Measurements from ENCODE around the gene PTCD1. TPM values are rescaled to one million over a fixed set of nuclear protein-coding genes. Genes with fewer than 3 reads are reported as not detected.
"Not testable (repeated sequence)": the region's sequence is repeated elsewhere in the genome, so short reads cannot be mapped to it uniquely, and the experiment has no call there.

PTCD1 gene
- total RNA-seq, 1 donor, result 7.6 TPM

GRCh38 chr7:99440195-99440594, 1.6 kb upstream of the PTCD1 start:
- peak overlapping the region; percentile 97 for H3K4me2 ChIP-seq (ENCODE audit: insufficient read depth, low read length)
- TF ChIP-seq, protein P1, sequence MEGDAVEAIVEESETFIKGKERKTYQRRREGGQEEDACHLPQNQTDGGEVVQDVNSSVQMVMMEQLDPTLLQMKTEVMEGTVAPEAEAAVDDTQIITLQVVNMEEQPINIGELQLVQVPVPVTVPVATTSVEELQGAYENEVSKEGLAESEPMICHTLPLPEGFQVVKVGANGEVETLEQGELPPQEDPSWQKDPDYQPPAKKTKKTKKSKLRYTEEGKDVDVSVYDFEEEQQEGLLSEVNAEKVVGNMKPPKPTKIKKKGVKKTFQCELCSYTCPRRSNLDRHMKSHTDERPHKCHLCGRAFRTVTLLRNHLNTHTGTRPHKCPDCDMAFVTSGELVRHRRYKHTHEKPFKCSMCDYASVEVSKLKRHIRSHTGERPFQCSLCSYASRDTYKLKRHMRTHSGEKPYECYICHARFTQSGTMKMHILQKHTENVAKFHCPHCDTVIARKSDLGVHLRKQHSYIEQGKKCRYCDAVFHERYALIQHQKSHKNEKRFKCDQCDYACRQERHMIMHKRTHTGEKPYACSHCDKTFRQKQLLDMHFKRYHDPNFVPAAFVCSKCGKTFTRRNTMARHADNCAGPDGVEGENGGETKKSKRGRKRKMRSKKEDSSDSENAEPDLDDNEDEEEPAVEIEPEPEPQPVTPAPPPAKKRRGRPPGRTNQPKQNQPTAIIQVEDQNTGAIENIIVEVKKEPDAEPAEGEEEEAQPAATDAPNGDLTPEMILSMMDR (IDR thresholded peaks at IDR 0.05; ENCODE audit: extremely low read depth, low read depth, low read length), result no peak
- H3K27me3 ChIP-seq (ENCODE audit: insufficient read depth, low read length), result no peaks in the 10 kb centered on the region
- H3K4me3 ChIP-seq (ENCODE audit: insufficient read depth, low read length), result peak overlapping the region; percentile 97
- peaks cover 65% of the 10 kb centered on the region for H3K79me2 ChIP-seq (ENCODE audit: insufficient read depth, low read length)
- no peaks in the 10 kb centered on the region for H3K9me3 ChIP-seq (ENCODE audit: low read depth, low read length)
- DNase-seq (ENCODE audit: insufficient read length, low spot score, missing footprints), result no peak
- peak overlapping the region; percentile 79 for H3K27ac ChIP-seq (ENCODE audit: low read depth, low read length)
- H4K20me1 ChIP-seq (ENCODE audit: insufficient read depth, low read length), result peaks cover 15% of the 10 kb centered on the region
- peaks cover 9% of the 10 kb centered on the region for H3K36me3 ChIP-seq (ENCODE audit: insufficient read depth, low read length)
- peaks cover 23% of the 10 kb centered on the region for H3K4me1 ChIP-seq (ENCODE audit: insufficient read depth, low read length)
- no peak overlapping the region for H2AFZ ChIP-seq (ENCODE audit: low read length)

- TF ChIP-seq, protein P1 (IDR thresholded peaks at IDR 0.05; ENCODE audit: extremely low read depth, low read depth, low read length), result no peak
- peak overlapping the region; percentile 69 for H3K27ac ChIP-seq (ENCODE audit: low read depth, low read length)
- H4K20me1 ChIP-seq (ENCODE audit: insufficient read depth, low read length), result peaks cover 12% of the 10 kb centered on the region
- peak overlapping the region; percentile 95 for H2AFZ ChIP-seq (ENCODE audit: low read length)
- peak; percentile 62 for DNase-seq (ENCODE audit: insufficient read length, low spot score, missing footprints)
- H3K36me3 ChIP-seq (ENCODE audit: insufficient read depth, low read length), result peaks cover 15% of the 10 kb centered on the region
- H3K9me3 ChIP-seq (ENCODE audit: low read depth, low read length), result no peaks in the 10 kb centered on the region
- H3K4me3 ChIP-seq (ENCODE audit: insufficient read depth, low read length), result peak overlapping the region; percentile 97
- peaks cover 55% of the 10 kb centered on the region for H3K79me2 ChIP-seq (ENCODE audit: insufficient read depth, low read length)
- H3K4me1 ChIP-seq (ENCODE audit: insufficient read depth, low read length), result peaks cover 23% of the 10 kb centered on the region
- H3K4me2 ChIP-seq (ENCODE audit: insufficient read depth, low read length), result peak overlapping the region; percentile 85
- H3K27me3 ChIP-seq (ENCODE audit: insufficient read depth, low read length), result no peaks in the 10 kb centered on the region
Observed at GRCh38 chr7:99437946-99438572, 539 bp downstream of the PTCD1 start.

- no peak overlapping the region for H3K27ac ChIP-seq (ENCODE audit: low read depth, low read length)
- peaks cover 30% of the 10 kb centered on the region for H3K36me3 ChIP-seq (ENCODE audit: insufficient read depth, low read length)
- H3K4me2 ChIP-seq (ENCODE audit: insufficient read depth, low read length), result no peak overlapping the region
- H3K4me3 ChIP-seq (ENCODE audit: insufficient read depth, low read length), result no peak overlapping the region
- no peaks in the 10 kb centered on the region for H3K27me3 ChIP-seq (ENCODE audit: insufficient read depth, low read length)
- TF ChIP-seq, protein P1 (IDR thresholded peaks at IDR 0.05; ENCODE audit: extremely low read depth, low read depth, low read length), result no peak
- H3K79me2 ChIP-seq (ENCODE audit: insufficient read depth, low read length), result peaks cover 17% of the 10 kb centered on the region
- H3K4me1 ChIP-seq (ENCODE audit: insufficient read depth, low read length), result peaks cover 7% of the 10 kb centered on the region
- peak; percentile 76 for DNase-seq (ENCODE audit: insufficient read length, low spot score, missing footprints)
- H4K20me1 ChIP-seq (ENCODE audit: insufficient read depth, low read length), result peaks cover 3% of the 10 kb centered on the region
- H3K9me3 ChIP-seq (ENCODE audit: low read depth, low read length), result no peaks in the 10 kb centered on the region
- no peak overlapping the region for H2AFZ ChIP-seq (ENCODE audit: low read length)
Observed at GRCh38 chr7:99433158-99433557, 5.4 kb downstream of the PTCD1 start.

DNA sequence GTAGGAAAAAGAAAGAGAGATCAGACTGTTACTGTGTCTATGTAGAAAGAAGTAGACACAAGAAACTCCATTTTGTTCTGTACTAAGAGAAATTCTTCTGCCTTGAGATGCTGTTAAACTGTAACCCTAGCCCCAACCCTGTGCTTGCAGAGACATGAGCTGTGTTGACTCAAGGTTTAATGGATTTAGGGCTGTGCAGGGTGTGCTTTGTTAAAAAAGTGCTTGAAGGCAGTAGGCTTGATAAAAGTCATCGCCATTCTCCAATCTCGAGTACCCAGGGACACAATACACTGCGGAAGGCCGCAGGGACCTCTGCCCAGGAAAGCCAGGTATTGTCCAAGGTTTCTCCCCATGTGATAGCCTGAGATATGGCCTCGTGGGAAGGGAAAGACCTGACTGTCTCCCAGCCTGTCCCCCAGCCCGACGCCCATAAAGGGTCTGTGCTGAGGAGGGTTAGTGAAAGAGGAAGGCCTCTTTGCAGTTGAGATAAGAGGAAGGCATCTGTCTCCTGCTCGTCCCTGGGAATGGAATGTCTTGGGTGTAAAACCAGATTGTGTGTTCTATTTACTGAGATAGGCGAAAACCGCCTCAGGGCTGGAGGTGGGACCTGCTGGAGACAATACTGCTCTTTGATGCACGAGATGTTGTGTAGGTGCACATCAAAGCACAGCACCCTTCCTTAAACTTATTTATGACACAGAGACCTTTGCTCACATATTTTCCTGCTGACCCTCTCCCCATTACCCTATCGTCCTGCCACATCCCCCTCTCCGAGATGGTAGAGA, 6.7 kb downstream of the PTCD1 start:
- H3K27ac ChIP-seq (ENCODE audit: low read depth, low read length); H3K4me2 ChIP-seq (ENCODE audit: insufficient read depth, low read length); H4K20me1 ChIP-seq (ENCODE audit: insufficient read depth, low read length); H3K4me3 ChIP-seq (ENCODE audit: insufficient read depth, low read length); H3K27me3 ChIP-seq (ENCODE audit: insufficient read depth, low read length); H2AFZ ChIP-seq (ENCODE audit: low read length); H3K9me3 ChIP-seq (ENCODE audit: low read depth, low read length); H3K79me2 ChIP-seq (ENCODE audit: insufficient read depth, low read length); H3K4me1 ChIP-seq (ENCODE audit: insufficient read depth, low read length): not testable (repeated sequence)
- H3K36me3 ChIP-seq (ENCODE audit: insufficient read depth, low read length), result peaks cover 30% of the 10 kb centered on the region
- peak; percentile 3 for DNase-seq (ENCODE audit: insufficient read length, low spot score, missing footprints)
